NCI-H2081 treated with DMSO at 0.1 percent for 48 hours (cell line): ENCODE measurements around the gene NTM.

ENCODE experiments used
- DNase-seq: peaks from one replicate; lab custom pipeline; 2025; lab: John Stamatoyannopoulos, UW

Gene NTM

DNA sequence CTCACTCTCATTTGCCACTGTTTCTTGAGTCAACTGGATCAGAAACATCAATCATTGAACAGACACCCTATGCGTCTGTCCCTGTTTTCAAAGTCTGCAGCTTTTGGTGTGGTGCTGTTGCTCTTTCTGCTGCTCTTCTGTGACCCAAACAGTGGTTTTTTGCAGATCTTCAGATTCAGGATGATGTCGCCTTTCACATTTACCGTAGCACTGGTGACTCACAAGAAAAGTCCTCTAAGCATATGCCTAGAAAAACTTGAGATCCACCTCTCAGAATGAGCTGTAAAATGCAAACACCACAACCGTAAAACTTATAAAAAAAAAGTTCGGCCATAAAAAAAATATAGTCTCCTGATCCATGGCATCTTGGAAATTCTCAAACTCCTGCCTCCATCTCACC lies 400.4 kb downstream of the NTM start:
- DNase-seq, result no peak

- DNase-seq, result no peak
These were observed 401.1 kb downstream of the NTM start for GRCh38 chr11:131771471-131771870.

DNA sequence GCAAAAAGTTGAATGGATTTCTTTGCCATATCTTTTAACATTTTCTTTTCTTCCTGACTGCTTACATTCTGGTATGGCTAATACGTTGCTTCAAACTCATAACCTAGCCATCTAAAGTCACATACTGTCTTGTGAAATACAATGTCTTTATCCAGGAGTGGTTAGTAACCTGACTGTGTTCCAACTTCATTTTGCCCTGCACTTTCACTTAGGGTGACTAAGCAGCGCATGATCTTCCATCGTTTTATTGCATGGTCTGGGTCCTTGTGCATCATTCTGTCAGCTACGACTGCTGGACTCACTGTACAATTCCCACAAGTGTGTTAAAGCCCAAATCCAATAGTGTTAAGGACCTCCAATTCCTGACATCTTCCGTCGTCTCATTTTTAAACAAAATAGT lies 403.2 kb downstream of the NTM start:
- DNase-seq, result no peak

DNA sequence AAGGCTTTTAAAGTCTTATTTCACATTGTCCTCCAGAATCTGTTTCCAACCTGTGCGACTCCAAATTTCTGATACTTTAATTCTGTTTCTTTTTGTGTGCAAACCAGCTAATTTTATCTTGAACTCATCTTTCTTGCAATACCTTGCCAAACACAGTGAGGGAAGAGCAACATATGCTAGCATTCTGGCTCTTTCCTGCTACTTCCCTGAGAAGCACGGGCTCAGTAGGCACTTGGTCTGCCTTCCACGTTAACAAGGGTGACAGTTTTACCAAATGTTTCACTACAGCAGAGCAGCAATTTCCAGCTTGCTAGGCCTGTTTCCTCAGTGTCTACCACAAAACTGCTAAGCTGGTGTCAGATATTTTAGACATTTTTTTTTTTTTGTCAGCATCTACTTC lies 405.8 kb downstream of the NTM start:
- no peak for DNase-seq

DNA sequence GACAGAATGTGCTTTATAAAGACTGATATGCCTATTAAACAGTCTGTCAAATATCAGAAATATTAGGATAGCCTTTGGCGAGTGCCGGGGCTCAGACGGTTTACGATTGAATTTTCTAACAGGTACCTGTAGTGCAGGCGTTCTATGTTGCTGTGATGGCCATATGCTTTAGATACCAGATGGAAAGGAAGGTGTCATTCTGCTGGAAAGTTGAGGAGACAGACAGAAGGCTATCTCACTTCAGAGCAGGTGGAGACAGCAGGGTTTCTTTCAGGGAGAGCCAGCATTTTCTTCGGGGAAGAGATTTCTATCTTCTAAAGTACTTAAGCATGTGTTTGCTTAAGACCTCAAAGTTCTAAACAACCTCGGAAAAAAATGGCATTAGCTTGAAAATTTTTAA lies 415.4 kb downstream of the NTM start:
- no peak for DNase-seq

GRCh38 chr11:131787119-131787518 lies 416.7 kb downstream of the NTM start:
- DNase-seq, result no peak

GRCh38 chr11:131790586-131790985 lies 420.2 kb downstream of the NTM start:
- DNase-seq, result no peak

DNA sequence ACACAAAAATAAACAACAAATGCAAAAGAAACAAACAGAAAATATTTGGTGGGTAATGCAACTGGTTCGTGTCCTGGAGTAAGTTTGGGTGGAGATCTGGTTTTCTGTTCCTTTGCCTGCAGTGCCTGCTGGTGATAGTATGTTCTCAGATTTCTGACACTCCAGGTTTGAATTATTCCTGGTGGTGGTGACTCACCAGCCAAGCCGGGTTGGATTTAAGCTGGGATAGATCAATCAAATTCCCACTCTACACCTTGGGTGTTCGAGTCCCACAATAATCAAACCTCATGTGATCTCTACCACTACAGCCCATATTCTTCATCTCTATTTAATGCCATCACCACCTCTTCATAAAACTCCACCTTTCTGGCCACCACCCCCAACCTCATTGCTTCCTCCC lies 421.8 kb downstream of the NTM start:
- DNase-seq, result no peak

DNA sequence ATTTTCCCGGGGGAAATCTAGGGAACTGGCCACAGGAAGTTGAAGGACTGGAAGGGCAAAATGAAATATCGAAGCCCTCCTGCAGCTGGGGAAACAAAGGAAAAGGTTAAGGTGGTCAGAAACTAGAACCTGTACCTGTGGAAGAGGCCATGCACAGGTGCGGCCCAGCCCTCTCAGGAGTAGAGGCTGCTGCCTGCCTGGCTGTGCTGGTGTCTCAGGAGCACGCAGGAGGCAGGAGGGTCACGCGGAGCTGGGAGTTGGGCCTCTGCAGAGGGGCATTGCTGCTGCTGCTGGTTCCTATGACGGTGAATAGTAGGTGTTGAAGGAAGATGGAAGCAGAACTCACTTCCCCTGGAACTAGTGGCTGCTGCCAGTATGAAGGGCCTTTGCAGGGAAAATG lies 425.7 kb downstream of the NTM start:
- no peak for DNase-seq

GRCh38 chr11:131796541-131796940 lies 426.1 kb downstream of the NTM start:
- no peak for DNase-seq

GRCh38 chr11:131800452-131800851 lies 430.0 kb downstream of the NTM start:
- DNase-seq, result no peak

DNA sequence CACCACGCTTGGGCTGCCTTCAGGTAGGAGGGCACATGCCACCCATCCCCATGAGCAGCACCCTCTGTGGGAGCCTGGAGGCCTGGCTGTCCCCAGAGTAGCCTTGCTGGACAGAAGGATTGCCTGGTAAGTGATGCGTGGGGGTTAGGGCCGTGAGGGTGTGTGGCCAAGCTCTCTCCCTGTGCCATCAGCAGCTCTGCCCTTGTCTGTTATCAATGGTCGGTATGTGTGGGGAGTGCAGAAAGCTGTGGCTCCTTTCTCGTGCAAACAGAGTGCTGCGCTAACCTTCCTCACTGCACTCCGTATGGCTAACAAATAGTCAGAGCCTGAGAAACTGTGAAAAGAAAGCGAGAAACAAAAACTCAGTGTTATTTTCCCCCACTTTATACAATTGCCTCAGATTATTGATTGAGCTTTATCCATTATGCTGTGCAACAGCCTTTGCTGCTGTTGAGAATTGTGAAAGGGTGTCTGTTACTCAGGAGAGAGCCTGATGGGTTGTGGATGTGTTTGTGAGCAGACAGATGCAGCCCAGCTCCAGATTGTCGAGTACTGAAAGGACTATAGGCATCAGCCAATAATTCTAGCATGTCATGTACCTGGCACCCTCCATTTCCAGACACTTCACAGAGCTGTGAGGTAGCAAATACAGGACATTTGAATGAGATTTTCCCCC lies 432.2 kb downstream of the NTM start:
- DNase-seq, result no peak

DNA sequence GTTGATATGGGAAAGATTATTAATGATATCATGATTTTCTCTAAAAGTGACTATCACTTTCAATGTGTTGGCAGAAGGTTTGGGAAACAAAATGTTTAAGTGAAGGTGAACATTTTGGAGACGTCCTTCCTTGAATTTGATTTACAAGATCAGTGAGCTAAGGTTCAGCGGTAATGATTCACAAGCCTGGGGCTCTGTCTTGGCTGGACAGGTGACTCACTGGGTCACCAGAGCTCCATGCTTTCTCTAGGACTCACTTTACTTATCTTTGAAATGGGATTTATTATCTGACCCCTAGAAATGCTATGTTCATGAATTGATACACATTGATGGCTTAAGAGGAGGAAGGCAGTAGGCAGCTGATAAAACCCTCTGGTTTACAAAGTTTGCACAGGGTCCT lies 437.5 kb downstream of the NTM start:
- no peak for DNase-seq

DNA sequence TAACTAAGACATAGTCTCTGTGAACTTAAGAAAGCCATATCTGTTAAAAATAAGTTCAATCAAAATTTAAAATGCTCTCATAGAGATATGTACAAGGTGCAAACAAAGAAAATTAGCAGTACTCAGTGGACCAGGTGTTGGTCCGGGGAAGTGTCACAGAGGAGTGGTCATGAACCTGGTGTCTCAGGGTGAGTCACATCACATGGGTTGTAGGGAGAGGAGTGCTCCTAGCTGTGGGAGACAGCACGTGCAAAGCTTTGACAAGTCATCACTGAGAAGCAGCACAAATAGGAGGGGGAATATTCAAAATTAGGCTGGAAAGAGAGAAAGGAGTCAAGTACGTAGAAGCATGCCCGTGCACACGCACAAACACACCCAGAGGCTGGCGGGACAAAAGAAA lies 438.1 kb downstream of the NTM start:
- DNase-seq, result no peak

DNA sequence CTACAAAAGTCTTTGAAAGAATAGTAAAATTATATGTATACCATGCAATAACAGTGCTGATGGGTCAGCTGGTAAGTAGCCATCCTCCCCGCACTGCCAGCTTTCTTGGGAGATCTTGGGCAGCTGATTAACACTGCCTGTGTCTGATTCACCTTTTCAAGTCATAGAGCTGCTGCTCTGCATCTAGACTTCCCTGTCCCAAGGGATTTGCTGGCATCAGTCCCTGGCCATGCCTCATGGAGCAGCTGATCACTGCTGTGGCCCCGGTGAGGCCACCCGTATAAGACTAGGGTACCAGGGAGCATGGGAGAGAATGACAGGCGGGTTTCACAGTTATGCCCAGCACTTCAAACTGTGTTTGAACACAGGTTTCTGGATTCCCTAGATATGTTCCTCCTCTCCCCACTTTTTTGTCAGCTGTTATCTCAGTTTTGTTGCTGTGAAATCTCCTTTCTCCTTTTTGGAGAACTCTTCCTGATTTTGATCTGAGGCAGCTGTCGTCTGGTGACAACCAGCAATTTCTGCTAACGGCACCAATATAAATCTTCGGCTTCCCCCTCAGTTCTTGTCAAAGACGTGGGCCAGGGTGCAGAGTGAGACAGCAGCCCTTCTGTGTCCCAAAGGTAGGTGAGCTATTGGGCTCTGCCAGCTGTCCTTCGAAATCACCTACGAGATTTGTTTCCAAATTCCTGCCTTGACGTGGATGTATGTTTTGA lies 438.9 kb downstream of the NTM start:
- no peak for DNase-seq

- DNase-seq, result no peak
These were observed 440.1 kb downstream of the NTM start for GRCh38 chr11:131810541-131810940.

DNA sequence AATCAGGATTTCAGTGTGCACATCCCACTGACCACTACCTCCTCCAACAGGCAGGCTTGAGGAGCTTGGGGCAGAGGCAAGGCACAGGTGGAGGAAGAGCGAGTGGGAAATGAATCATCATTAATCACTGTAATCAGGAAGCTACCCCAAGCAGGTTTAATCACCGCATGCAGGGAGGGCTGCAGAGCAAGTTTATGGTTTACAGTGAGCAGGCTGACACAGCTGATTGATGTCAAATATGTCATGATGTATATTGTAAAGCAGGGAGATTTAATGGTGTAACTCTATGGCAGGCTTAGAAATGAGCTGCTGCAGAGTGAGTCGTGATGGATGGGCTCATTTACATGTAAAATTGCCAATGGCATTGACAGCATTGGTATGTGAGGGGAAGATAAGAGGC lies 441.0 kb downstream of the NTM start:
- DNase-seq, result no peak

GRCh38 chr11:131814108-131814507 lies 443.7 kb downstream of the NTM start:
- peak; percentile 2 for DNase-seq

- no peak for DNase-seq
These were observed 445.2 kb downstream of the NTM start for GRCh38 chr11:131815590-131815989.

GRCh38 chr11:131816051-131816450 lies 445.6 kb downstream of the NTM start:
- DNase-seq, result no peak

DNA sequence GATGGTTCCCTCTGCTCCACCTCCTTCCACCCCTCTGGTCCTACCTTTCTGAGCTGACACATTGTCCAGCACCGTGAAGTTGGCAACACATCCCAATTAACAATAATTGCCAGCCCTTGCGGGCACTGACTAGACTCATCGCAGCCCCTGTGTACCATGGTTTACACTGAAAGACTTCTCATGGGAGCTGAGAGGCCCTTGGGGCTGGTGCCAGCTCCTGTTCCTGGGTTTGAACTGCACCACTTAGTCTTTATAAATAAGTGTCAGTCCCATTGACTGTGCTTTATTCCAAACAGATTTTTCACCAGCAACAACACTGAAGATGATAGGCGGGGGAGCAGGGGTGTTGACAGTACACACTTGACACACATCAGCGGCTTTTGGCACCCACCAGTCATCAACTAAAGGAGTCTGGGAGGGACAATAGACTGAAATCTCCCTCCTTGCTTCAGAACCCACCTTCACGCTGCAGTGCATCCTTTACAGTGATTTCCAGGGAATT lies 447.3 kb downstream of the NTM start:
- no peak for DNase-seq

DNA sequence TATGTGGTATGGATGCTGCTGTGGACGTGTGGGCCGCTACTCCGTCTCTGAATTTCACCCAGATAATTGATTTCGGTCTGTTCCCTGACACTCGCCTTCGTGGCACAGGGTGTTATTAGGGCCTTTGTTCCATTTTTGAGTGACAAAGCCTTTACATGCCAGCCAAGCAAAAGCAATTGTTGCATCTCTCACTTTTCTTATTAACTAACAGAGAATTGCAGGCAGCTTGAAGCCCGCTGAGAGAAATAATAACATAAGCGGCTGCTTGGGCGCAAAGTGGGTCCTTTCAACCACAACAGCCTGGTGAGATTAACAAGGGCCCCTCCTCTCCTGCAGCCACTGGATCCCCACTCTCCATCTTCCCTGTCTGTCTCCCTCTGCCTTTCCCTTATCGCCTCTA lies 449.4 kb downstream of the NTM start:
- no peak for DNase-seq

- no peak for DNase-seq
These were observed 452.1 kb downstream of the NTM start for GRCh38 chr11:131822506-131822905.

DNA sequence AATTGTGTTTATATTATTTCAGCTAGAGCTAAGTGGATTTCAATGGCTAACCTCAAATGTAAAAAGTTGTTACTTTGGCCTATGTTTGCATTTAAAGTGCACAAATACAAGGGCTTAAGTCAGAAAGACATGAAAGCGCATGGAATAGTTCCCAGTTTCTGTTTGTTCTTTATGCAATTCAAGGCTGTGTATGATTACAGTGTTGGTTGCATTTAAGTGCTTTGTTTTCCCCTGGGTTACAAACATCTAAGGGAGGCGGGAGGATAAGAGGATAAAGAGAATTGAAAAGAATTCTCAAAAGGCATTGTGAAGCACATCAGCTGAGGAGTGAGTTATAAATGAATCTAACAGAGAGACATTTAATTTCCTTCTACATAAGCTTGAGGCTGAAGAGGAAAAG lies 453.4 kb downstream of the NTM start:
- DNase-seq, result peak; percentile 20
